Natural killer cell treated with Interleukin-12 subunit alpha and Interleukin-12 subunit beta and Interleukin-15 and Interleukin-18, amount 100 ng/mL, for 72 hours (primary cell): ENCODE measurements around the gene ACTL9. TPM values are rescaled to one million over a fixed set of nuclear protein-coding genes. Genes with fewer than 3 reads are reported as not detected.

Experiments
- ATAC-seq, 2 donors: fragments of 150-1000 bp; cut with Tn5 transposase in 1 of 2; sonication (Bioruptor Pico), chemical (Tn5 transposase) in 1 of 2; 2 replicates each; pipeline ENCODE4 v1.10.0; 2021
- DNase-seq: peaks from one replicate; pipeline ENCODE4 v3.0.0; 2022; ENCODE audit warnings: low spot score
- H3K27ac Mint-ChIP-seq, 2 donors: 1 replicate in 1 of 2; 2 replicates in 1 of 2; pipeline ENCODE4 v1.8.0; 2022; ENCODE audit warnings: mixed read lengths in 2 of 2, mild to moderate bottlenecking in 1 of 2, moderate library complexity in 1 of 2
- H3K27me3 Mint-ChIP-seq, 2 donors: 1 replicate in 1 of 2; 2 replicates in 1 of 2; pipeline ENCODE4 v1.8.0; 2022; ENCODE audit warnings: mixed read lengths in 2 of 2
- H3K36me3 Mint-ChIP-seq: one replicate; pipeline ENCODE4 v1.8.0; 2022; ENCODE audit warnings: mixed read lengths
- H3K4me1 Mint-ChIP-seq, 2 donors: 1 replicate in 1 of 2; 2 replicates in 1 of 2; pipeline ENCODE4 v1.8.0; 2022; ENCODE audit warnings: low read depth in 2 of 2, mixed read lengths in 2 of 2, mild to moderate bottlenecking in 1 of 2
- H3K4me3 Mint-ChIP-seq: one replicate; pipeline ENCODE4 v1.8.0; 2022; ENCODE audit warnings: mixed read lengths
- H3K9me3 Mint-ChIP-seq: 2 replicates; pipeline ENCODE4 v1.8.0; 2022; ENCODE audit warnings: mixed read lengths
- total RNA-seq, 2 donors: library from RNA; stranded (reverse); gene quantifications; one replicate each; pipeline ENCODE4 v1.2.3, GENCODE V29; 2022

ACTL9 gene
- total RNA-seq, 2 donors from 2014 or later, result not detected

- peaks cover 0 to 8% of the 10 kb centered on the region in 2 donors for H3K27me3 Mint-ChIP-seq
- peaks cover 45 to 50% of the 10 kb centered on the region in 2 donors for H3K4me1 Mint-ChIP-seq
- no peak for DNase-seq
These were observed 17.8 kb downstream of the ACTL9 start for GRCh38 chr19:8680676-8681344.

GRCh38 chr19:8678244-8678807 is 20.3 kb downstream of the ACTL9 start:
- peaks cover 19% of the 10 kb centered on the region for H3K9me3 Mint-ChIP-seq
- ATAC-seq (no peak), DNase-seq (no peak)
- H3K36me3 Mint-ChIP-seq, result peaks cover 10% of the 10 kb centered on the region
- peaks cover 36 to 39% of the 10 kb centered on the region in 2 donors for H3K4me1 Mint-ChIP-seq
- H3K4me3 Mint-ChIP-seq, result peak overlapping the region; percentile 2
- H3K27ac Mint-ChIP-seq, result no peak overlapping the region
- peaks cover 2 to 8% of the 10 kb centered on the region in 2 donors for H3K27me3 Mint-ChIP-seq

More at GRCh38 chr19:8680676-8681344, 17.8 kb downstream of the ACTL9 start:
- ATAC-seq, result peak; percentile 46 to 54
- Mint-ChIP-seq H3K9me3 (peaks cover 16% of the 10 kb centered on the region), H3K36me3 (peaks cover 10% of the 10 kb centered on the region), H3K27ac (peak overlapping the region in 1 of 2 donors; percentile 54), H3K4me3 (peak overlapping the region; percentile 31)

- Mint-ChIP-seq H3K9me3 (peaks cover 14% of the 10 kb centered on the region), H3K27ac (no peak overlapping the region), H3K4me1 (peaks cover 27 to 32% of the 10 kb centered on the region in 2 donors), H3K36me3 (peaks cover 10% of the 10 kb centered on the region), H3K27me3 (peaks cover 2 to 8% of the 10 kb centered on the region in 2 donors), H3K4me3 (no peak overlapping the region)
- ATAC-seq, result no peak
- DNase-seq, result no peak
These were observed 23.5 kb downstream of the ACTL9 start for GRCh38 chr19:8675066-8675465.

GRCh38 chr19:8673276-8673891 is 25.2 kb downstream of the ACTL9 start:
- peaks cover 36 to 43% of the 10 kb centered on the region in 2 donors for H3K4me1 Mint-ChIP-seq
- peaks cover 7% of the 10 kb centered on the region for H3K36me3 Mint-ChIP-seq
- DNase-seq (no peak), ATAC-seq (no peak)
- H3K27ac Mint-ChIP-seq, result no peak overlapping the region
- peaks cover 2 to 6% of the 10 kb centered on the region in 2 donors for H3K27me3 Mint-ChIP-seq
- no peak overlapping the region for H3K4me3 Mint-ChIP-seq
- peaks cover 12% of the 10 kb centered on the region for H3K9me3 Mint-ChIP-seq

GRCh38 chr19:8666814-8667405 is 31.7 kb downstream of the ACTL9 start:
- ATAC-seq (no peak), DNase-seq (no peak)
- H3K27me3 Mint-ChIP-seq, result no peaks in the 10 kb centered on the region
- no peaks in the 10 kb centered on the region for H3K9me3 Mint-ChIP-seq
- H3K36me3 Mint-ChIP-seq, result no peaks in the 10 kb centered on the region
- no peak overlapping the region for H3K4me3 Mint-ChIP-seq
- peaks cover 65 to 73% of the 10 kb centered on the region in 2 donors for H3K4me1 Mint-ChIP-seq
- peak overlapping the region in 1 of 2 donors; percentile 27 for H3K27ac Mint-ChIP-seq

- Mint-ChIP-seq H3K27me3 (no peaks in the 10 kb centered on the region), H3K36me3 (no peaks in the 10 kb centered on the region), H3K9me3 (no peaks in the 10 kb centered on the region), H3K4me3 (peak overlapping the region; percentile 21), H3K27ac (peak overlapping the region; percentile 37 to 64), H3K4me1 (peaks cover 62 to 64% of the 10 kb centered on the region in 2 donors)
- ATAC-seq (peak; percentile 29 to 34), DNase-seq (no peak)
These were observed 33.0 kb downstream of the ACTL9 start for GRCh38 chr19:8665468-8666213.

- no peaks in the 10 kb centered on the region for H3K27me3 Mint-ChIP-seq
- no peaks in the 10 kb centered on the region for H3K36me3 Mint-ChIP-seq
- H3K27ac Mint-ChIP-seq, result peak overlapping the region; percentile 35 to 37
- no peaks in the 10 kb centered on the region for H3K9me3 Mint-ChIP-seq
- peaks cover 55 to 57% of the 10 kb centered on the region in 2 donors for H3K4me1 Mint-ChIP-seq
- peak overlapping the region; percentile 38 for H3K4me3 Mint-ChIP-seq
- no peak for DNase-seq
- no peak for ATAC-seq
These were observed 33.9 kb downstream of the ACTL9 start for GRCh38 chr19:8664671-8665057.

GRCh38 chr19:8663920-8664670 is 34.5 kb downstream of the ACTL9 start:
- no peak for DNase-seq
- H3K27me3 Mint-ChIP-seq, result no peaks in the 10 kb centered on the region
- peak overlapping the region; percentile 66 for H3K4me3 Mint-ChIP-seq
- no peaks in the 10 kb centered on the region for H3K36me3 Mint-ChIP-seq
- H3K4me1 Mint-ChIP-seq, result peaks cover 49 to 52% of the 10 kb centered on the region in 2 donors
- H3K27ac Mint-ChIP-seq, result peak overlapping the region; percentile 66 to 83
- peak; percentile 61 to 64 for ATAC-seq
- H3K9me3 Mint-ChIP-seq, result no peaks in the 10 kb centered on the region

GRCh38 chr19:8662263-8662662 is 36.3 kb downstream of the ACTL9 start:
- no peak overlapping the region for H3K4me3 Mint-ChIP-seq
- peaks cover 43 to 47% of the 10 kb centered on the region in 2 donors for H3K4me1 Mint-ChIP-seq
- no peak overlapping the region for H3K27ac Mint-ChIP-seq
- H3K27me3 Mint-ChIP-seq, result no peaks in the 10 kb centered on the region
- no peaks in the 10 kb centered on the region for H3K36me3 Mint-ChIP-seq
- ATAC-seq (no peak), DNase-seq (no peak)
- no peaks in the 10 kb centered on the region for H3K9me3 Mint-ChIP-seq

- ATAC-seq, result no peak
These were observed 38.7 kb downstream of the ACTL9 start for GRCh38 chr19:8659905-8660304.

GRCh38 chr19:8657869-8658268 is 40.7 kb downstream of the ACTL9 start:
- no peak for DNase-seq
- ATAC-seq, result no peak
- Mint-ChIP-seq H3K4me3 (no peak overlapping the region), H3K27ac (no peak overlapping the region), H3K4me1 (peaks cover 24 to 32% of the 10 kb centered on the region in 2 donors), H3K9me3 (no peaks in the 10 kb centered on the region), H3K27me3 (peaks cover 0 to 5% of the 10 kb centered on the region in 2 donors), H3K36me3 (no peaks in the 10 kb centered on the region)

More at GRCh38 chr19:8659905-8660304, 38.7 kb downstream of the ACTL9 start:
- Mint-ChIP-seq H3K27ac (no peak overlapping the region), H3K27me3 (peaks cover 0 to 5% of the 10 kb centered on the region in 2 donors), H3K9me3 (no peaks in the 10 kb centered on the region), H3K4me1 (peaks cover 34 to 42% of the 10 kb centered on the region in 2 donors), H3K36me3 (no peaks in the 10 kb centered on the region), H3K4me3 (no peak overlapping the region)
- peak; percentile 15 for DNase-seq

GRCh38 chr19:8655340-8655709 is 43.3 kb downstream of the ACTL9 start:
- DNase-seq (no peak), ATAC-seq (peak; percentile 31 to 45)
- Mint-ChIP-seq H3K9me3 (no peaks in the 10 kb centered on the region), H3K27ac (peak overlapping the region in 1 of 2 donors; percentile 11), H3K27me3 (peaks cover 0 to 5% of the 10 kb centered on the region in 2 donors), H3K4me1 (peaks cover 15 to 26% of the 10 kb centered on the region in 2 donors), H3K4me3 (peak overlapping the region; percentile 62), H3K36me3 (no peaks in the 10 kb centered on the region)
